Activated CD4-positive, alpha-beta T cell treated with anti-CD3 and anti-CD28 coated beads, Interleukin-2, amount 10 ng/mL, durations not matched to agents 24 days and 14 days (primary cell): ENCODE measurements around the gene PRPF6. TPM values are rescaled to one million over a fixed set of nuclear protein-coding genes. Genes with fewer than 3 reads are reported as not detected.
A peak's percentile ranks its signal among the peaks of the same experiment; 100 is the strongest.

Experiments
- DNase-seq: peaks from one replicate; pipeline ENCODE4 v3.0.0; 2022
- H3K27ac Mint-ChIP-seq: one replicate; pipeline ENCODE4 v1.8.0; 2022; ENCODE audit warnings: mild to moderate bottlenecking, mixed read lengths
- H3K27me3 Mint-ChIP-seq: one replicate; pipeline ENCODE4 v1.8.0; 2022; ENCODE audit warnings: mixed read lengths
- H3K36me3 Mint-ChIP-seq: one replicate; pipeline ENCODE4 v1.8.0; 2022; ENCODE audit warnings: low read depth, mild to moderate bottlenecking, mixed read lengths
- H3K4me1 Mint-ChIP-seq: one replicate; pipeline ENCODE4 v1.8.0; 2021; ENCODE audit warnings: mixed read lengths
- H3K4me3 Mint-ChIP-seq: one replicate; pipeline ENCODE4 v1.8.0; 2022; ENCODE audit warnings: mild to moderate bottlenecking, moderate library complexity, mixed read lengths
- H3K9me3 Mint-ChIP-seq: one replicate; pipeline ENCODE4 v1.8.0; 2021; ENCODE audit warnings: mixed read lengths
- intact Hi-C: fragments of 100-400 bp; cut with micrococcal nuclease; formaldehyde crosslinking; loops from one replicate; pipeline ENCODE4 v1.15.1; 2023
- total RNA-seq: library from RNA; stranded (reverse); gene quantifications from 2 replicates; pipeline ENCODE4 v1.2.3, GENCODE V29; 2022

PRPF6 gene
- total RNA-seq, 1 donor from 2014 or later = 79.5 TPM

DNA sequence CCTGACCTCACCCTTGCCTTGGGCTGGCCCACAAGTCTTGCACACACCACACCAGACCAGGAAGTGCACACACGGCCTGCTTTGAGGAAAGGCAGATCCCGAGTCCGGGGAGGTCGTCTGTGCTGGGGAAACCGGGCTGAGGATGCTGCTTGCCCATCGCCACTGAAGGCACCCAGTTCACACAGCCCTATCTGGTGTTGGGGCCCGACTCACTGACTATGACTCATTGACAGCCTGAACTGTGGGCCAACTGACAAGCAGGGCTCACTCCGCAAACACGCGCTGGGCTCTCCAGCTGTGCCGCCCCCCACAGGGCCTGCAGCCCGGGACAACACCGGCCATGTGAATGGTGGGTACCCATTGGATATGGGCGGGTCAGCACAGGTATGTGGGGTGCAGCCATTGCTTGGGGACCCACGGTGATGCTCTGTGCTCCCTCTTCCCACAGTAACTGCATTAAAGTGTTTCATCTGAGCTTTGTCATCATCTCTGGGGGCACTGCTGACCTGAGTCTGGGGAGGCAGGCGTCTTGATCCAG is 3.1 kb upstream of the PRPF6 start:
- intact Hi-C loops = loop anchor here (5.0 to 10.0 kb wide), 2 partner anchors 243 to 441 kb away; partner anchors contain the start of genes LIME1, PTK6 and SLC2A4RG
- peak; percentile 86 for DNase-seq
- no peaks in the 10 kb centered on the region for H3K27me3 Mint-ChIP-seq
- peaks cover 59% of the 10 kb centered on the region for H3K4me1 Mint-ChIP-seq
- peak overlapping the region; percentile 87 for H3K4me3 Mint-ChIP-seq
- H3K36me3 Mint-ChIP-seq = peaks cover 39% of the 10 kb centered on the region
- no peaks in the 10 kb centered on the region for H3K9me3 Mint-ChIP-seq
- H3K27ac Mint-ChIP-seq = peak overlapping the region; percentile 92

DNA sequence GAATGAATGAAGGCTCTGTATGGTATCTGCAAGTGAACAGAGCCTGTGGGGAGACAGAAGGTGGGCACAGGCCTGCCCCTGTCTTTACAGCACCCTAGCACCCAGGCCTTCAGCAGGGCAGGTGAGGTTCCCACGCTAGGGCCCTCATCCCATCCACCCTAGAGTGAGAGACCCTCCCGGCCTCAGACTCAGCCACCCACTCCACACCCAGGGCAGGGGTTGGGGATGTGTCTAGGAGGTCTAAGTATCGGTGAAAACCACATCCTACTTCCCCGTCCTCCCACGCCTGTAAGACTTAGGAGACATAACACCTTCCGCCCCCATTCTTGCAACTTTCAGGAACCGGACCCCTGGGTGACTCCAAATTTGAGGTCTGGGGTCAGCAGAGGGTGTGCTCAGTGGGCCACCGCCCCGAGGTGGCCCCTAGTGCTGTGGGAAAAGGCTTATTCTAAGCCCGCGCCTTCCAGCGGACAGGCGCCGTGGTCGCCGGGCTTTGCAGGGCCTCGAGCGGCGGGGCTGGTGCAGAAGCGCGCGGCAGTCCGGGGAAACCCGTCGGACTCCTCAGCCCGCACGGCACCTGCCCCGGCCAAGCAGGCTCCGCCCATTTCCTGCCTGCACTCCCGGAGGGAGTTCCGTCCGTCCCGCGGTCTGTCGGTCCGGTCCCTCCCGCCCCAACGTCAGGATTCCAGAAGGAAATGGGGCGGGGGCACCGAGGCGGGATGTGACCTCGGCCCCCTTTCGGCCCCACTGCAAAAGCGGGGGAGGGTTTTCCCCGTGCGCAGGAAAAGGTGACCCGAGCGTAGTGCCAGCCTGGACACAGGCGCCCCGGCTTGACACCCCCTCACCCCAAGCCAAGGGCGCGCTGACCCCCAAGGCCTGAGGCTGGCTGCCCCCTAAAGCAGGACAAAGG is 2.4 kb upstream of the PRPF6 start:
- Mint-ChIP-seq H3K36me3 (peaks cover 41% of the 10 kb centered on the region), H3K9me3 (no peaks in the 10 kb centered on the region), H3K4me1 (peaks cover 61% of the 10 kb centered on the region), H3K27ac (peak overlapping the region; percentile 92), H3K27me3 (no peaks in the 10 kb centered on the region), H3K4me3 (peak overlapping the region; percentile 87)
- DNase-seq = peak; percentile 92
- intact Hi-C loops = loop anchor here (5.0 to 10.0 kb wide), 2 partner anchors 244 to 441 kb away; partner anchors contain the start of genes LIME1, PTK6 and SLC2A4RG

- Mint-ChIP-seq H3K27ac (peak overlapping the region; percentile 92), H3K27me3 (no peaks in the 10 kb centered on the region)
- intact Hi-C loops = loop anchor here (5.0 to 10.0 kb wide), 2 partner anchors 244 to 442 kb away; partner anchors contain the start of genes LIME1, PTK6 and SLC2A4RG
Observed at GRCh38 chr20:63979229-63979556, 1.7 kb upstream of the PRPF6 start.

GRCh38 chr20:63979557-63980316 is 1.2 kb upstream of the PRPF6 start, which contains the start of gene SAMD10:
Gene SAMD10, minus strand, starts transcription at chr20:63979642. Its CDS starts 175 bp downstream, at chr20:63979467.
- H3K36me3 Mint-ChIP-seq = peaks cover 41% of the 10 kb centered on the region
- DNase-seq = peak; percentile 90

More at GRCh38 chr20:63979229-63979556, 1.7 kb upstream of the PRPF6 start:
- H3K4me1 Mint-ChIP-seq = peaks cover 57% of the 10 kb centered on the region
- no peaks in the 10 kb centered on the region for H3K9me3 Mint-ChIP-seq
- no peak for DNase-seq
- H3K36me3 Mint-ChIP-seq = peaks cover 38% of the 10 kb centered on the region
- H3K4me3 Mint-ChIP-seq = peak overlapping the region; percentile 87

DNA sequence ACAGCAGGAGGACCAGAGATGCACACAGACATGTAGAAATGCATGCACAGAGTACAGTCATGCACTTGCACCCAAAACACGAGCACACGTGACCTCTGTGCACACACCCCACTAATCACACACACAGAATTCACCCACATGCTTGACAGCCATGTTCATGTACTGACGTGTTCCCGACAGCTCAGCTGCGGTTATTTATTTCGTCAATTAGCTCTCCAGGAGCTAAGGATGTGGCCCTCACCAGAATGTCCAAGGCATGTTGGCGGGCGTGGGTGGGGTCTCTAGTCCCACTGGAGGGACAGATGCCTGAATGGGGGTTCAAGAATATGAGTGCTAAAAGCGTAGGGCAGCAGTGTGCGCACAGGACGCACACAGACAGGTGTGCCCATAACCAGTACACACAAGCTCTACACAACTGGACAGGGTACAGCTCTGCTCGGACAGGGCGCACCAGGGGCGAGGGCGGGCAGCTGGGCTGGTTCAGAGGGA is 571 bp upstream of the PRPF6 start:
- no peaks in the 10 kb centered on the region for H3K9me3 Mint-ChIP-seq
- peaks cover 40% of the 10 kb centered on the region for H3K36me3 Mint-ChIP-seq
- intact Hi-C loops = loop anchor here (1.0 to 5.0 kb wide), 6 partner anchors 58 to 354 kb away; partner anchors contain the start of genes DNAJC5, GMEB2, TCEA2 and TPD52L2
- H3K27me3 Mint-ChIP-seq = no peaks in the 10 kb centered on the region
- no peak for DNase-seq
- H3K4me3 Mint-ChIP-seq = peak overlapping the region; percentile 99
- H3K4me1 Mint-ChIP-seq = peaks cover 60% of the 10 kb centered on the region
- H3K27ac Mint-ChIP-seq = peak overlapping the region; percentile 100

More at GRCh38 chr20:63979557-63980316, 1.2 kb upstream of the PRPF6 start, which contains the start of gene SAMD10:
- Mint-ChIP-seq H3K4me1 (peaks cover 61% of the 10 kb centered on the region), H3K9me3 (no peaks in the 10 kb centered on the region), H3K4me3 (peak within 1 kb of the TSS; percentile 99), H3K27ac (peak within 1 kb of the TSS; percentile 100), H3K27me3 (no peaks in the 10 kb centered on the region)
- intact Hi-C loops = loop anchor here (1.0 to 10.0 kb wide), 8 partner anchors 59 to 442 kb away; partner anchors contain the start of genes DNAJC5, GMEB2, LIME1 and PTK6

DNA sequence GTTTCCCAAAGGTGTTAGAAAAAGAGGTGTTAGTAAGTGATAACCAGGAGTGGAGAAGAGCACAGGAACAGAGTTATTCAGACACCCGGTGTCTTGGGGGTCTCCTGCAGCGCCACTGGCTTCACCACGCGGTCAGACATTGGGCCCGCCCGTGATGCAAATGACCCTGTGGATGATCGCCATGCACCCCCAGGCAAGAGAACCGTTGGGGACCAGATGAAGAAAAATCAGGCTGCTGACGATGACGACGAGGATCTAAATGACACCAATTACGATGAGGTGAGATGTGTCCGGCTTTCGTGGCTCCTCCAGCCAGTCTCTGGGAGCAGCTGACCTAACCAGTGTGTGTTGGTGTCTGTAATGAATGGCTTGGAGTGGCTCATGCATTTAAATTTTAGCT is 2.0 kb downstream of the PRPF6 start:
- H3K27me3 Mint-ChIP-seq = no peaks in the 10 kb centered on the region
- peaks cover 43% of the 10 kb centered on the region for H3K4me1 Mint-ChIP-seq
- DNase-seq = no peak
- no peaks in the 10 kb centered on the region for H3K9me3 Mint-ChIP-seq
- intact Hi-C loops = loop anchor here (5.0 kb wide), 1 partner anchor 139 kb away; no protein-coding TSS in a partner anchor
- no peak overlapping the region for H3K27ac Mint-ChIP-seq
- H3K4me3 Mint-ChIP-seq = peak overlapping the region; percentile 40
- peaks cover 44% of the 10 kb centered on the region for H3K36me3 Mint-ChIP-seq

- intact Hi-C loops = no loop called here
- Mint-ChIP-seq H3K4me3 (no peak overlapping the region), H3K4me1 (peaks cover 2% of the 10 kb centered on the region), H3K36me3 (peaks cover 62% of the 10 kb centered on the region), H3K27ac (no peak overlapping the region), H3K27me3 (no peaks in the 10 kb centered on the region), H3K9me3 (no peaks in the 10 kb centered on the region)
- no peak for DNase-seq
Observed at GRCh38 chr20:64000906-64001305, 20.0 kb downstream of the PRPF6 start.

DNA sequence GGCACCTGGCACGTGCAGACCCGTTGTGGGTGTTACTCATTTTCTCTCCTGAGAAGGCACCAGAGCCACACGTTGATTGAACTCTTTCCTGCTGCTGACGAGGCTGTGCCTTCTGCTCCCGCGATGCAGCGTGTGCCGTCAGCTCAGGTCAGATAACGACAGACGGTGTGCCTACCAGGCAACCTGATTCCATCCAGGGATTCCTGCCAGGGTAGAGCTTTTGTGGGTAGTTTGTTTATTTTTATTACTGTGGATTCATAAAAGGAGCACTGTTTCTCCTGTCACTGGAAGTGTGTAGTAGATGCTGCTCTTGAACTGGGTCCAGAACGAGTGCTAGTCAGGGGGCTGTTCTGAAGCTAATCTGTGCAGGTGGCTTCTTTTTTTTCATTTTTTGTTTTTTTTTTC is 20.7 kb downstream of the PRPF6 start:
- H3K27ac Mint-ChIP-seq = no peak overlapping the region
- H3K4me3 Mint-ChIP-seq = no peak overlapping the region
- H3K9me3 Mint-ChIP-seq = no peaks in the 10 kb centered on the region
- H3K36me3 Mint-ChIP-seq = peaks cover 63% of the 10 kb centered on the region
- peaks cover 2% of the 10 kb centered on the region for H3K4me1 Mint-ChIP-seq
- DNase-seq = no peak
- H3K27me3 Mint-ChIP-seq = no peaks in the 10 kb centered on the region
- intact Hi-C loops = no loop called here

- Mint-ChIP-seq H3K4me3 (no peak overlapping the region), H3K27ac (no peak overlapping the region), H3K9me3 (no peaks in the 10 kb centered on the region), H3K27me3 (no peaks in the 10 kb centered on the region), H3K4me1 (peaks cover 8% of the 10 kb centered on the region), H3K36me3 (peaks cover 71% of the 10 kb centered on the region)
- intact Hi-C loops = no loop called here
- no peak for DNase-seq
Observed at GRCh38 chr20:64003960-64004725, 23.2 kb downstream of the PRPF6 start.

DNA sequence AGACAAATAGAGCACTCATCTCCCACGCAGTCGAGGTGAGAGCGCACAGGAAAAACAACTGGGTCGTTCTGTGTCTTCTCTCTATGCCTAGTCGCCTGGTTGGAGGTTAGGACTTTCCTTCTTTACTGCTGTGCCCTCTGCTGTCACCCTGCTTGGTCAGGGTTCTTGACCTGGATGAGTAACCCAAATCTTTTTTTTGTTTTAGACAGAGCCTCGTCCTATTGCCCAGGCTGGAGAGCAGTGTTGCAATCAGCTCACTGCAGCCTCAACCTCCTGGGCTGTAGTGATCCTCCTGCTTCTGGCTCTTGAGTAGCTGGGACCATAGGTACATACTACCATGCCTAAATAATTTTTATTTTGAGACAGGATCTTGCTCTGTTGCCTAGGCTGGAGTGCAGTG is 24.5 kb downstream of the PRPF6 start:
- H3K9me3 Mint-ChIP-seq = no peaks in the 10 kb centered on the region
- intact Hi-C loops = no loop called here

DNA sequence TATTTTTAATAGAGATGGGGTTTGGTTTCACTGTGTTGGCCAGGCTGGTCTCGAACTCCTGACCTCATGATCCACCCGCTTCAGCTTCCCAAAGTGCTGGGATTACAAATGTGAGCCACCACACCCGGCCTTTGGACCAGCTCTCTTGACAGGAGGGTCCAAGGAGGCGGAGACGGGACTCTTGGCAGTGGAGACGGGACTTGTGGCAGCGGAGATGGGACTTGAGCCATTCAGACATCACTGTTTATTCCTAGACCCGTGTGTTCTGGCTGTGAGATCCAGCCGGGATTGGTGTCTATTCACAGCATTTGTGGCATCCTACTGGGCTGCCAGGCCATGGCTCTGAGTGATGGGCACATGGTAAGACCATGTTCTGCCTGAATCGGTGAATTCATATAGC is 25.6 kb downstream of the PRPF6 start:
- no peak overlapping the region for H3K4me3 Mint-ChIP-seq

More for the DNA sequence above, 24.5 kb downstream of the PRPF6 start:
- H3K27ac Mint-ChIP-seq = no peak overlapping the region
- H3K4me3 Mint-ChIP-seq = no peak overlapping the region
- H3K4me1 Mint-ChIP-seq = peaks cover 18% of the 10 kb centered on the region
- H3K36me3 Mint-ChIP-seq = peaks cover 76% of the 10 kb centered on the region
- DNase-seq = no peak
- H3K27me3 Mint-ChIP-seq = no peaks in the 10 kb centered on the region

DNA sequence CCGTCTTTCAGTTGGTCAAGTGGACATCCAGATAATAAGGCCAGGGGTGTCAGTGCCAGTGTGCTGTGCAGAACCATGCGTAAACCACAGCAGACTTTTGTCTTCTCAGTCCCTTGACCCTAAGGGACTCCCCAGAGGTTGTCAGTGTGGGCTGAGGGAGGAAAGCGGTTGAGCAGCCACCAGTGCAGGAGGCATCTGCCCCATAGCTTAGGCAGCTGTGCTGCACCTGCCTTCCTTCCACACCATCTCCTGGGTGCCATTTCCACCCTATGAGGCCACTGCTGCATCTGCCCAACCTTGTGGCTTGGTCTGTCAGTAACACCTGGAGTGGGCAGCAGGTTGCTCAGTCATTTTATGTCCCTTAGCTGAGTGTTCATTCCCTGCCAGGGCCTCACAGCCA is 26.0 kb downstream of the PRPF6 start:
- DNase-seq = no peak
- Mint-ChIP-seq H3K27ac (no peak overlapping the region), H3K4me1 (peaks cover 21% of the 10 kb centered on the region), H3K4me3 (no peak overlapping the region), H3K9me3 (no peaks in the 10 kb centered on the region), H3K36me3 (peaks cover 77% of the 10 kb centered on the region), H3K27me3 (no peaks in the 10 kb centered on the region)
- intact Hi-C loops = no loop called here

More for the DNA sequence above, 25.6 kb downstream of the PRPF6 start:
- intact Hi-C loops = no loop called here
- Mint-ChIP-seq H3K27ac (no peak overlapping the region), H3K36me3 (peaks cover 79% of the 10 kb centered on the region), H3K4me1 (peaks cover 22% of the 10 kb centered on the region), H3K27me3 (no peaks in the 10 kb centered on the region), H3K9me3 (no peaks in the 10 kb centered on the region)
- DNase-seq = no peak
